SU-DHL-6 (cell line): ENCODE data around the gene LRIG3.

Experiments used
- CTCF ChIP-seq: fragments of 200-600 bp; sonication (generic); IDR thresholded peaks from one replicate; pipeline ENCODE4 v1.5.1; 2017; ENCODE audit warnings: antibody characterized with exemption, mild to moderate bottlenecking, low read length, moderate library complexity; ENCODE audit not compliant: insufficient read depth, poor library complexity, severe bottlenecking
- EZH2phosphoT487 ChIP-seq: fragments of 200-600 bp; sonication (generic), shearing (Covaris generic); conservative IDR thresholded peaks from 2 replicates; pipeline ENCODE4 v1.6.1; 2018; ENCODE audit warnings: mild to moderate bottlenecking, antibody characterized with exemption, low read length, moderate library complexity, mixed read lengths

GRCh38 chr12:58924652-58925051, 4.3 kb upstream of the LRIG3 start:
- TF ChIP-seq CTCF (no peak), EZH2phosphoT487 (no peak)
